CD4-positive, alpha-beta T cell treated with Interleukin-17A for 4 hours (primary cell): Measurements from ENCODE around the gene CAPS.

Source experiments
- DNase-seq: peaks from one replicate; pipeline ENCODE4 v3.0.0-alpha.2; 2020; ENCODE audit warnings: mixed read lengths

Gene CAPS

DNA sequence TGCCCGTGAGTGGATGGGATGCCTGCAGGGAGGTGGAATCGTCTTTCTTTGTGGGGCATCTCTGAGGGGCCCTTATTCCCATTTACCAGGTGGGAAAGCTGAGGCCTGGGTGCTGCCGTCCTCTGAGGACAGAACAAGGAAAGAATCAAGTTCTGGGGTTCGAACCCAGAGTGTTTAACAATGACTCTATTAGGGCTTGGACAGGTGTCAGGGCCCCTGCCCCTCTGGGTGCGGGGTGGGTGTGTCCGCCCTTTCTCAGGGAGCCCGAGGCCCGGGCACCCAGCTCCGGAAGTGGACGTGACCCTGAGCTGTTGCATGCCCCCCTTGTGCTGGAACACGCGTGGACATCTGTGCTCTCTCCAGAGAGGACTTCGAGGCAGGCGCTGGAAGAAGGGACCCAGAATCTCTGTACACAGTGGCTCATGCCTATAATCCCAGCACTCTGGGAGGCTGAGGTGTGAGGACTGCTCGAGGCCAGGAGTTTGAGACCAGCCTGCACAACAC, 21.2 kb upstream of the CAPS start:
- no peak for DNase-seq

DNA sequence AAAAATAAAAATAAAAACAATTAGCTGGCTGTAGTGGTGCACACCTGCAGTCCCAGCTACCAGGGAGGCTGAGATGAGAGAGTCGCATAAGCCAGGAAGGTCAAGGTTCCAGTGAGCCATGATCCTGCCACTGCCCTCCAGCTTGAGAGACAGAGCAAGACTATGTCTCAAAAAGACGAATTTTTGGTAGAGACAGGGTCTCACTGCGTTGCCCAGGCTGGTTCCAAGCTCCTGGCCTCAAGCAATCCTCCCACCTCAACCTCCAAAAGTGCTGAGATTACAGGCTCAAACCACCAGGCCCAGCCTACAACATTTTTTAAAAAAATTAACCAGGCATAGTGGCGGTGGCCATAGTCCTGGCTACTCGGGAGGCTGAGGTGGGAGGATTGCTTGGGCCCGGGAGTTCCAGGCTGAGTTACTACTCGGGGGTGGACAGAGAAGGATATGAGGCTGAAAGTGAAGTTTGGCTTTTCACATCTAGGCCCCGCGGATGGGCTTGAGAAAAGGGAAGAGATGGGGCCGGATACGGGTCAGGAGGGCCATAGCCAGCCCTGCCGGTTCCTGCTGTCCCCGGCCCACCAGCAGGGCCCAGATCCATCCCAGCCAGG, 20.7 kb upstream of the CAPS start:
- no peak for DNase-seq

DNA sequence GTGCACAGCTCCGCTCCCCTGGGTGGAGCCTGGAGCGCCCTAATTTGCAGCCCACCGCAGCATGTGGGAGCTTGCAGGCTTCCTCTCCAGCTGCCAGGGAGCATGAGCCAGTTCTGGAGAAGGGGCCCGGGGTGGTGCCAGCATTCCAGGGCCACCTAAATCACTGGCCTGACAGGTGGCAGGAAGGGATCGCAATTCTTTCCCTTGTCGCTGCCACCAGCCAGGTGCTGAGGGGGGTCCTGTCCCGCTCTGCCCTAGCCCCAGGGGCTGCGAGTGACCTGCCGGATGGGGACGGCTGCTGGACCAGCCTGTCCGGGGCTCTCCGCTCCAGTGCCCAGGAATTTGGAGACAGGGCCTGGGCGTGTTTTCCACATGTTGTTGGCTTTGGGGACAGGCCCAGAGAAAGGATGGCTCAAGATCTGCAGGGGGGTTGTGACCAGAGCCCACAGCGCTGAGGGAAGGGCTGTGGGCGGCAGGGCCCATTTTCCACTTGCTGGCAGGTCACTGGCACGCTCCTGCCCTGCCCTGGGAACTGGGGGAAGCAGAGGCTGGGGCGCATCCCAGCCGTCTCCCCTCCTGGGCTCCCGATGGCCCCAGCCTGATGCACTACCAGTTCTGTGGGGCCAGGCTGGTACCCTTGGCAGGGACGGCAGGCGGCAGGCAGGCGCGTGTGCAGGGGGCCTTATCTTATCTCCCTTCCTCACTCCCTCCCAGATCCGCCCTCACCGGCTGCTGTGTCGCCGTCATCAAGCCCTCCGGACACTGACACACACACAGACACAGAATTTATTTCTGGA, 19.9 kb upstream of the CAPS start:
- DNase-seq: no peak

GRCh38 chr19:5894704-5895349, 19.2 kb upstream of the CAPS start:
- DNase-seq: no peak

- DNase-seq: no peak
Observed at GRCh38 chr19:5895409-5895808, 18.6 kb upstream of the CAPS start.

DNA sequence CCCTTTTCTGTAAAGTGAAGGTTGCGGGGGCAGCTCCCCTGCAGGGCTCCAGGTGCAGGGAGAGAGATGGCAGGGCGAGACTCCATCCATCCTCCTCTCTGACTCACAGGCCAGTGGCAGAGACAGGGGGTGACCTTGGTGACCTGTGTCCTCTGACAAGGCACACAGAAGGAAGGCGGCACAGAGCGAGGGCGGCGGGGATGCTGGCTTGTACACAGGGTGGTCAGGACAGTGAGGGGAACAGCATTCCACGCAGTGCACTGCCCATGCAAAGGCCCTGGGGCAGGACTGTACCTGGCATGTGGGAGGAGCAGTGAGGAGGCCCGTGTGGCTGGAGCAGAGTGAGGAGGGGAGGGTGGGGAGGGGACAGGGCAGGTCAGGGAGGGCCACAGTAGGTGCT, 18.2 kb upstream of the CAPS start:
- no peak for DNase-seq

GRCh38 chr19:5896365-5897076, 17.5 kb upstream of the CAPS start:
- DNase-seq: no peak

GRCh38 chr19:5897189-5897969, 16.7 kb upstream of the CAPS start:
- DNase-seq: no peak

- no peak for DNase-seq
Observed at GRCh38 chr19:5899728-5900526, 14.1 kb upstream of the CAPS start.

GRCh38 chr19:5900976-5901375, 13.1 kb upstream of the CAPS start:
- DNase-seq: no peak

DNA sequence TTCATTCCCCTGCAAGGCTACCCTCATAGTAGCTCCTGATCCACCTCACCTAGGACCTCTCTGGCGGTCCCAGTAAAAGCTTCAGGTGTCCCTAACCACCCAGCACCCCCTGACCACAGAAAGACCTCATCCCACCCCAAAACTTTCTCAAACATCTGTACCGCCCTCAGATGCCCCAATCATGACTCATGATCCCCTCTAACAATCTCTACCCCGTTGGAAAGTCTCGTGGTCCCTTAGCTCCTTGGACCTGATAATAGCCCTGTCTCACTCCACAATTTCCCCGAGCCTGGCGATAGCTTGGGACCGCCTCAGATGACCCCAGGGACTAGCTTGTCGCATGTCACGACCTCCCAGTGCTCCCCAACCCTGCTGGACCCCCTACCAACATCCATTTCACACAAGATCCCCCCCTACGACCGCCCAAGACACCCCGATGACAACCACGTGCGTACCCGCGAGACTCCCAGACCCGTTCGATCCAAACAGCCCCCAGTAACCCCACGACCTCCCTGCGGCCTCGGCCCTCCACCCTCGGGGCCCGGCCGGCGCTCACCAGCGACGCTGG, 10.9 kb upstream of the CAPS start:
- DNase-seq: no peak

GRCh38 chr19:5903624-5904351, 10.3 kb upstream of the CAPS start, which contains the start of gene NDUFA11:
NDUFA11 (minus strand) TSS chr19:5903790; CDS start chr19:5903708, 82 bp downstream.
- DNase-seq: peak; percentile 97

GRCh38 chr19:5904352-5905113, 9.5 kb upstream of the CAPS start, which contains the start of gene VMAC:
VMAC (plus strand) TSS chr19:5904872; CDS start chr19:5904891, 19 bp downstream.
- DNase-seq: peak; percentile 100

- no peak for DNase-seq
Observed at GRCh38 chr19:5905114-5905778, 8.8 kb upstream of the CAPS start.

DNA sequence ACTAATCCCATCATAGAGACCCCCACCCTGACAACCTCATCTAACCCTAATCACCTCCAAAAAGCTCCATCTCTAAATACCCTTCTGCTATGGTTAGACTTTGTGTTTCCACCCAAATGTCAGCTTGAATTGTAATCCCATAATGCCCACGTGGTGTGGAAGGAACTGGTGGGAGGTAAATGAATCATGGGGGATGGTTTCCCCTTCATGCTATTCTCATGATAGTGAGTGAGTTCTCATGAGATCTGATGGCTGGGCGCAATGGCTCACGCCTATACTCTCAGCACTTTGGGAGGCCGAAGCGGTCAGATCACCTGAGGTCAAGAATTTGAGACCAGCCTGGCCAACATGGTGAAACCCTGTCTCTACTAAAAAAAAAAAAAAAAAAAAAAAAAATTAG, 6.8 kb upstream of the CAPS start:
- DNase-seq: no peak

- no peak for DNase-seq
Observed at GRCh38 chr19:5908773-5909442, 5.1 kb upstream of the CAPS start.

GRCh38 chr19:5910638-5910907, 3.5 kb upstream of the CAPS start:
- no peak for DNase-seq

DNA sequence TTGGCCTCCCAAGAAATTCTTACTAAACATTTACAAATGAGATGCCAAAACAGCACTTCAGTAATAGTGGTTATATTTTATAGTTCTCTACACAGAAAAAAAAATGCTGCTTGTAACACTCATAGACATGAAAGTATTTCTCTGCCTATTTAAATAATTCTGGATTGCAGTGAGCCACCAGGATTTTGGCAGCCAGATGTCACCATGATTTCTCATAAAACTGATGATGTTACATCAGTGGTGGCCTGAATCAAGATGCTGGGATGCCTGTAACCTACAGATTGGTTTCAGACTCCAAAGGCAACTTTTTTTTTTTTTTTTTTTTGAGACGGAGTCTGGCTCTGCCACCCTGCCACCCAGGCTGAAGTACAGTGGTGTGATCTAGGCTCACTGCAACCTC, 2.7 kb upstream of the CAPS start:
- no peak for DNase-seq

DNA sequence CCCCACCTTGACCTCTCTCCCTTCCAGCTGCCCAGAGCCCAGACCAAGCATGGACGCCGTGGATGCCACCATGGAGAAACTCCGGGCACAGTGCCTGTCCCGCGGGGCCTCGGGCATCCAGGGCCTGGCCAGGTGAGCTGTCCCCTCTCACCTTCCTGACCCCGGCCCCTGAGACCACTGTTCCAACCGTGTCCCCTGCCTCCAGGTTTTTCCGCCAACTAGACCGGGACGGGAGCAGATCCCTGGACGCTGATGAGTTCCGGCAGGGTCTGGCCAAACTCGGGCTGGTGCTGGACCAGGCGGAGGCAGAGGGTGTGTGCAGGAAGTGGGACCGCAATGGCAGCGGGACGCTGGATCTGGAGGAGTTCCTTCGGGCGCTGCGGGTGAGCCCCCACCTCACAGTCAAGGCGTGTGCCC, 312 bp downstream of the CAPS start:
- no peak for DNase-seq
